Uterus (tissue), 2 donors: Measurements from ENCODE around the gene TRH.

Experiments
- POLR2A ChIP-seq, 2 donors: fragments of 450-650 bp; IDR thresholded peaks; one replicate each; pipeline ENCODE4 v1.6.1; 2016; ENCODE audit warnings: antibody characterized with exemption in 2 of 2, mild to moderate bottlenecking in 1 of 2, moderate library complexity in 1 of 2
- TF ChIP-seq, protein P1 (sequence below), 4 experiments: fragments of 200-600 bp in 2 of 4; fragments of 450-650 bp in 2 of 4; sonication (generic) in 2 of 4; IDR thresholded peaks; one replicate each; pipeline ENCODE4 v1.5.1; 2016 to 2019; ENCODE audit warnings: antibody characterized with exemption in 4 of 4, mild to moderate bottlenecking in 2 of 4, moderate library complexity in 1 of 4

DNA sequence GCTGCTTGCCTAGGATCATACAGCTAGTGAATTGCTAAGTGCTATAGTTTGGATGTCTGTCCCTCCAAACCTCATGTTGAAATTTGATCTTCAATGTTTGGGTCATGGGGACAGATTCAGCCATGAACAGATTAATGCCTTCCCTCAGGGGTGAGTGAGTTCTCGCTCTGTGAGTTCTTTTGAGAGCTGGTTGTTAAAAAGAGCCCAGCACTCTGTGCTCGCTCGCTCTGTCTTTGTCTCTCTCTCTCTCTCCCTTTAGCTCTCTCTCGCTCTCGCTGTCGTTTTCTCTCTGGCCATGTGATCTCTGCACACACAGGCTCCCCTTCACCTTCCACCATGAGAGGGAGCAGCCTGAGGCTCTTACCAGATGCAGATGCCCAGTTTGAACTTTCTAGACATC lies 14.9 kb downstream of the TRH start:
- TF ChIP-seq, protein P1, sequence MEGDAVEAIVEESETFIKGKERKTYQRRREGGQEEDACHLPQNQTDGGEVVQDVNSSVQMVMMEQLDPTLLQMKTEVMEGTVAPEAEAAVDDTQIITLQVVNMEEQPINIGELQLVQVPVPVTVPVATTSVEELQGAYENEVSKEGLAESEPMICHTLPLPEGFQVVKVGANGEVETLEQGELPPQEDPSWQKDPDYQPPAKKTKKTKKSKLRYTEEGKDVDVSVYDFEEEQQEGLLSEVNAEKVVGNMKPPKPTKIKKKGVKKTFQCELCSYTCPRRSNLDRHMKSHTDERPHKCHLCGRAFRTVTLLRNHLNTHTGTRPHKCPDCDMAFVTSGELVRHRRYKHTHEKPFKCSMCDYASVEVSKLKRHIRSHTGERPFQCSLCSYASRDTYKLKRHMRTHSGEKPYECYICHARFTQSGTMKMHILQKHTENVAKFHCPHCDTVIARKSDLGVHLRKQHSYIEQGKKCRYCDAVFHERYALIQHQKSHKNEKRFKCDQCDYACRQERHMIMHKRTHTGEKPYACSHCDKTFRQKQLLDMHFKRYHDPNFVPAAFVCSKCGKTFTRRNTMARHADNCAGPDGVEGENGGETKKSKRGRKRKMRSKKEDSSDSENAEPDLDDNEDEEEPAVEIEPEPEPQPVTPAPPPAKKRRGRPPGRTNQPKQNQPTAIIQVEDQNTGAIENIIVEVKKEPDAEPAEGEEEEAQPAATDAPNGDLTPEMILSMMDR (IDR thresholded peaks at IDR 0.05), result no peak
- TF ChIP-seq POLR2A (IDR thresholded peaks at IDR 0.05), result no peak
